ENCODE data around the gene FLRT1.

Gene FLRT1

GRCh38 chr11:64032050-64032449, 3.7 kb upstream of the FLRT1 start:
- H3K9ac ChIP-seq (ENCODE audit: low read length), result no peak overlapping the region
- H3K4me2 ChIP-seq (ENCODE audit: low read depth, low read length, poor library complexity, severe bottlenecking), result no peak overlapping the region
- H2AFZ ChIP-seq (ENCODE audit: low read depth, low read length, severe bottlenecking), result no peak overlapping the region
- H3K9me3 ChIP-seq (ENCODE audit: insufficient read depth, low read length), result no peaks in the 10 kb centered on the region
- TF ChIP-seq EZH2phosphoT487 (conservative IDR thresholded peaks at IDR 0.05; ENCODE audit: low read length) (no peak), CTCF (IDR thresholded peaks at IDR 0.05; ENCODE audit: insufficient read depth, low read length, poor library complexity, severe bottlenecking) (no peak)
- H3K36me3 ChIP-seq (ENCODE audit: low read length), result no peaks in the 10 kb centered on the region
- H3K79me2 ChIP-seq (ENCODE audit: insufficient read depth, low read length), result no peaks in the 10 kb centered on the region
- H3K4me3 ChIP-seq (ENCODE audit: insufficient read depth, low read length, poor library complexity, severe bottlenecking), result no peak overlapping the region
- no peaks in the 10 kb centered on the region for H3K27me3 ChIP-seq (ENCODE audit: low read length)
- H4K20me1 ChIP-seq (ENCODE audit: low read depth, low read length), result no peaks in the 10 kb centered on the region
- no peak overlapping the region for H3K27ac ChIP-seq (ENCODE audit: low read depth, low read length)
- no peaks in the 10 kb centered on the region for H3K9me2 ChIP-seq (replicated peaks; ENCODE audit: insufficient read depth, low read length)
- H3F3A ChIP-seq (ENCODE audit: insufficient read depth), result no peaks in the 10 kb centered on the region

DNA sequence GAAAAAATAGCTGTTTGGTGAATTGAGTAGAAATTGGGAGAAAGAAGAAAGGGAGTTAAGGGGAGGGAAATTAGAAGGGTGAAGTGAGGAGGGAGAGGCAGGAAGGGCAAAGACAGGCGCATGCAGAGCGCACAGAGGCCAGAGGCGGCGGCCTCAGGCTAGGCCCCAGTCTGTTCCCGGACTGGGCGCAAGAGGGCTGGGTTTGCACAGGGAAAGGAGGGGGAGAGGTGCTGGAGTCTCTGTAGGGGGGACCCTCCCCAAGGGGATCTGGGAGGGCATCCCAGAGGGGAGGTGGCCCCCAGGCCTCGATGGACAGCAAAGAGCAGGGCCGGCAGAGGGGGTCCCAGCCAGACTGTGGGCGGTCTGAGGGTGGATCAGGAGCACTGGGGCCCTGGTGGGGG, 1.3 kb upstream of the FLRT1 start:
- Histone ChIP-seq H3K4me3 (ENCODE audit: insufficient read depth, low read length, poor library complexity, severe bottlenecking) (no peak overlapping the region), H3K27me3 (ENCODE audit: low read length) (no peaks in the 10 kb centered on the region), H3K9me2 (replicated peaks; ENCODE audit: insufficient read depth, low read length) (no peaks in the 10 kb centered on the region), H3K9ac (ENCODE audit: low read length) (no peak overlapping the region), H3K79me2 (ENCODE audit: insufficient read depth, low read length) (no peaks in the 10 kb centered on the region), H3F3A (ENCODE audit: insufficient read depth) (no peaks in the 10 kb centered on the region), H3K36me3 (ENCODE audit: low read length) (no peaks in the 10 kb centered on the region), H2AFZ (ENCODE audit: low read depth, low read length, severe bottlenecking) (no peak overlapping the region), H3K27ac (ENCODE audit: low read depth, low read length) (no peak overlapping the region), H3K9me3 (ENCODE audit: insufficient read depth, low read length) (no peaks in the 10 kb centered on the region), H3K4me2 (ENCODE audit: low read depth, low read length, poor library complexity, severe bottlenecking) (no peak overlapping the region), H4K20me1 (ENCODE audit: low read depth, low read length) (no peaks in the 10 kb centered on the region)
- TF ChIP-seq EZH2phosphoT487 (conservative IDR thresholded peaks at IDR 0.05; ENCODE audit: low read length), result no peak
- TF ChIP-seq CTCF (IDR thresholded peaks at IDR 0.05; ENCODE audit: insufficient read depth, low read length, poor library complexity, severe bottlenecking), result no peak

GRCh38 chr11:64035081-64035524, 628 bp upstream of the FLRT1 start:
- H4K20me1 ChIP-seq (ENCODE audit: low read depth, low read length), result no peaks in the 10 kb centered on the region
- no peaks in the 10 kb centered on the region for H3K9me3 ChIP-seq (ENCODE audit: insufficient read depth, low read length)
- no peak overlapping the region for H3K27ac ChIP-seq (ENCODE audit: low read depth, low read length)
- no peaks in the 10 kb centered on the region for H3F3A ChIP-seq (ENCODE audit: insufficient read depth)
- no peaks in the 10 kb centered on the region for H3K9me2 ChIP-seq (replicated peaks; ENCODE audit: insufficient read depth, low read length)
- no peak overlapping the region for H3K4me2 ChIP-seq (ENCODE audit: low read depth, low read length, poor library complexity, severe bottlenecking)
- H3K36me3 ChIP-seq (ENCODE audit: low read length), result no peaks in the 10 kb centered on the region
- H2AFZ ChIP-seq (ENCODE audit: low read depth, low read length, severe bottlenecking), result no peak overlapping the region
- no peak overlapping the region for H3K9ac ChIP-seq (ENCODE audit: low read length)
- H3K4me3 ChIP-seq (ENCODE audit: insufficient read depth, low read length, poor library complexity, severe bottlenecking), result no peak overlapping the region
- H3K79me2 ChIP-seq (ENCODE audit: insufficient read depth, low read length), result no peaks in the 10 kb centered on the region
- TF ChIP-seq CTCF (IDR thresholded peaks at IDR 0.05; ENCODE audit: insufficient read depth, low read length, poor library complexity, severe bottlenecking), result no peak
- no peak for TF ChIP-seq EZH2phosphoT487 (conservative IDR thresholded peaks at IDR 0.05; ENCODE audit: low read length)
- no peaks in the 10 kb centered on the region for H3K27me3 ChIP-seq (ENCODE audit: low read length)

Measured in SU-DHL-6 (cell line).